ENCODE results near the gene FAAH.

Gene FAAH

GRCh38 chr1:46451948-46452930, 58.1 kb downstream of the FAAH start:
- DNase-seq (ENCODE audit: low read depth) = no peak

GRCh38 chr1:46452931-46453325, 58.8 kb downstream of the FAAH start:
- DNase-seq (ENCODE audit: low read depth) = no peak

- no peak for DNase-seq (ENCODE audit: low read depth)
Observed at GRCh38 chr1:46453449-46453848, 59.3 kb downstream of the FAAH start.

- DNase-seq (ENCODE audit: low read depth) = no peak
Observed at GRCh38 chr1:46455951-46456350, 61.8 kb downstream of the FAAH start.

GRCh38 chr1:46456411-46456963, 62.4 kb downstream of the FAAH start:
- no peak for DNase-seq (ENCODE audit: low read depth)

- no peak for DNase-seq (ENCODE audit: low read depth)
Observed at GRCh38 chr1:46457178-46457577, 63.1 kb downstream of the FAAH start.

GRCh38 chr1:46458190-46458589, 64.1 kb downstream of the FAAH start:
- no peak for DNase-seq (ENCODE audit: low read depth)

- no peak for DNase-seq (ENCODE audit: low read depth)
Observed at GRCh38 chr1:46458846-46459245, 64.7 kb downstream of the FAAH start.

- DNase-seq (ENCODE audit: low read depth) = no peak
Observed at GRCh38 chr1:46459315-46459714, 65.2 kb downstream of the FAAH start.

- DNase-seq (ENCODE audit: low read depth) = no peak
Observed at GRCh38 chr1:46461017-46461808, 67.1 kb downstream of the FAAH start.

- no peak for DNase-seq (ENCODE audit: low read depth)
Observed at GRCh38 chr1:46461809-46462448, 67.8 kb downstream of the FAAH start.

All from activated gamma-delta T cell treated with anti-CD3 and anti-CD28 coated beads, Interleukin-2, amount 50 U/mL, for 16 hours (primary cell).